ENCODE measurements around the gene FUOM. TPM values are rescaled to one million over a fixed set of nuclear protein-coding genes. Genes with fewer than 3 reads are reported as not detected.
A peak's percentile ranks its signal among the peaks of the same experiment; 100 is the strongest.

The FUOM gene
- total and polyA plus RNA-seq, 2 of the 8 experiments (the other 6 are each of a cell fraction or from before 2014, with no cell fraction given): 22.0 to 30.4 TPM

DNA sequence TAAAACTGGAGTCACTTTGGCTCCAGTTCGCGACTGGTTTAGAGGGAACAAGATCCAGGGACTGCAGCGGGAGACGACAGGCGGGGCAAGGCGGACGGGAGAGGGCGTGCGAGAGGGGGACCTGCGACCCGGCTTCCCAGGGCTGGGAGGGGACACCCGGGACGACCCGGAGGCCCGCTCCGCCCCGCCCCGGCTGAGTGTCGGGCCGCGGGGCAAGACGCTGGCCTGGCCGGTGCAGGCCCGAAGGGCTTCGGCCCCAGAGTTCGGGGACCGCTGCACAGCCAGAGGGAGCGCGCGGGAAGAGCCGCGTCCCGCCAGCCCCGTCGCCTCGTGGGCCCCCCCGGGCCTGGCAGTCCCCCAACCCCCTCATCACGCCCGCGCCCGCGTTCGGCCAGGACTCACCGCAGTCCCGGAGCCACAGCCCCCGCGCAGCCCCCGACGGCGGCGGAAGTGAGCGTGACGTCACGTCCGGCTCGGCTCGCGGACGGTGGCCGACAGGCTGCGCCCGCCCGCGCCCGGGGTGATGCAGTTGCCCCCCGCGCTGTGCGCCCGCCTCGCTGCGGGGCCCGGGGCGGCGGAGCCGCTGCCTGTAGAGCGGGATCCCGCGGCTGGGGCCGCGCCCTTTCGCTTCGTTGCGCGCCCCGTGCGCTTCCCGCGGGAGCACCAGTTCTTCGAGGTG is 49.3 kb downstream of the FUOM start, which contains the start of the genes TUBGCP2 and ZNF511:
TUBGCP2 (minus strand) TSS at position 452 of the 679 bp plus-strand sequence. CDS start 5,931 bp downstream, outside the sequence.
ZNF511 (plus strand) TSS at position 494 of the 679 bp plus-strand sequence; CDS start at position 524, 30 bp downstream.
- Histone ChIP-seq H4K91ac (replicated peaks; ENCODE audit: insufficient read length, low read length) (no peak within 1 kb of the TSS), H4K20me1 (replicated peaks in 1 of 2; ENCODE audit: control insufficient read depth in 1 of 2, insufficient read depth in 2 of 2, low read length in 2 of 2) (peaks cover 5 to 13% of the 10 kb centered on the region in 2 experiments), H3K27ac (ENCODE audit: low read depth, low read length) (peak within 1 kb of the TSS; percentile 88; the same call in 1 of the 2 replicates), H3K23ac (ENCODE audit: insufficient read length) (no peak within 1 kb of the TSS), H3K23me2 (ENCODE audit: low read depth, low read length) (peaks cover 9% of the 10 kb centered on the region; the same call in 1 of the 2 replicates), H3K4me2 (ENCODE audit: insufficient read depth in 1 of 2, low read depth in 2 of 2, low read length in 2 of 2) (peak within 1 kb of the TSS; percentile 85 to 88), H3K79me2 (ENCODE audit: control insufficient read depth in 1 of 2, insufficient read depth in 2 of 2, low read length in 2 of 2) (peaks cover 3 to 35% of the 10 kb centered on the region in 2 experiments; a peak in 3 of 4 replicates), H3K4ac (replicated peaks; ENCODE audit: insufficient read length, low read depth, low read length) (no peak within 1 kb of the TSS), H3K56ac (replicated peaks; ENCODE audit: insufficient read length, low read depth, low read length) (peak within 1 kb of the TSS; percentile 84), H3K36me3 (ENCODE audit: control insufficient read depth in 2 of 4, insufficient read depth in 4 of 4, low read length in 3 of 4) (peaks cover 4 to 22% (median 6%) of the 10 kb centered on the region in 4 experiments; a peak in 7 of 8 replicates), H3K18ac (ENCODE audit: extremely low read depth, low read length) (peak within 1 kb of the TSS; percentile 85), H2BK15ac (ENCODE audit: low read length) (0 out of 2 replicates have a peak within 1 kb of the TSS, but pooled peaks have one; percentile 46), H3K4me1 (replicated peaks in 1 of 4; ENCODE audit: control insufficient read depth in 3 of 4, insufficient read depth in 4 of 4, low read length in 3 of 4) (peaks cover 0 to 6% (median 4%) of the 10 kb centered on the region in 4 experiments; a peak in 4 of 7 replicates), H2AK5ac (ENCODE audit: low read depth, low read length) (no peak within 1 kb of the TSS), H2BK20ac (ENCODE audit: low read length) (no peak within 1 kb of the TSS), H3K14ac (ENCODE audit: insufficient read length) (no peak within 1 kb of the TSS), H3K9ac (replicated peaks in 1 of 4; ENCODE audit: extremely low read depth in 1 of 4, low read depth in 3 of 4, low read length in 3 of 4) (peak within 1 kb of the TSS; percentile 75 to 97 (median 76)), H3K9me3 (ENCODE audit: insufficient read depth in 2 of 2, low read depth in 1 of 2, low read length in 1 of 2) (no peaks in the 10 kb centered on the region), H3K27me3 (replicated peaks in 1 of 4; ENCODE audit: control insufficient read depth in 3 of 4, extremely low read depth in 1 of 4, insufficient read depth in 3 of 4, low read length in 3 of 4) (no peaks in the 10 kb centered on the region), H2BK12ac (ENCODE audit: low read depth, low read length) (no peak within 1 kb of the TSS; the same call in 1 of the 2 replicates), H4K8ac (ENCODE audit: extremely low read depth, insufficient read depth, low read length) (peak within 1 kb of the TSS; percentile 89), H3K4me3 (ENCODE audit: extremely low read depth in 1 of 4, insufficient read depth in 2 of 4, low read depth in 3 of 4, low read length in 4 of 4) (peak within 1 kb of the TSS; percentile 71 to 85 (median 82)), H3K79me1 (ENCODE audit: low read depth, low read length) (peaks cover 23% of the 10 kb centered on the region), H4K5ac (ENCODE audit: insufficient read length, low read depth, low read length) (peak within 1 kb of the TSS; percentile 93), H2BK5ac (ENCODE audit: low read depth, low read length) (peak within 1 kb of the TSS; percentile 84), H2AFZ (ENCODE audit: low read length) (no peak within 1 kb of the TSS), H2BK120ac (replicated peaks; ENCODE audit: low read depth, low read length) (no peak within 1 kb of the TSS)
- peak in 1 of 2 experiments; percentile 95 for DNase-seq (ENCODE audit: low read depth in 1 of 2, low spot score in 2 of 2)
- no peak for FAIRE-seq
- CTCF ChIA-PET (ENCODE audit: partially characterized antibody): interaction anchor here (0.7 to 3.0 kb wide), 18 partner anchors 10 to 246 kb away, joined by 3 to 24 read pairs (median 4); no protein-coding TSS in a partner anchor
- POLR2A ChIA-PET (ENCODE audit: partially characterized antibody): interaction anchor here (1.2 to 1.3 kb wide), 2 partner anchors 10 to 52 kb away, joined by 3 read pairs; no protein-coding TSS in a partner anchor
- 1% methylated on average over 33 of the region's 89 CpGs; no CpG with 5 or more reads in 1 of the 2 experiments for WGBS, 2 experiments (ENCODE audit: extremely low coverage in 1 of 2, insufficient coverage in 1 of 2, insufficient read length in 1 of 2, insufficient replicate concordance in 2 of 2, low coverage in 1 of 2, low lambda C conversion rate in 2 of 2, missing lambda C conversion rate in 1 of 2)
- TF ChIP-seq TCF12 (IDR thresholded peaks at IDR 0.05; ENCODE audit: low read depth, low read length) (no peak), JUND (IDR thresholded peaks at IDR 0.05; ENCODE audit: low read length) (peak; percentile 75; the same call in 1 of the 2 replicates), POLR2AphosphoS5 (IDR thresholded peaks at IDR 0.05; ENCODE audit: low read depth, low read length) (peak; percentile 66; the same call in 1 of the 2 replicates), SUZ12 (IDR thresholded peaks at IDR 0.05; ENCODE audit: low read length) (no peak), EGR1 (IDR thresholded peaks at IDR 0.05; ENCODE audit: borderline replicate concordance, low read depth, low read length) (0 out of 2 replicates have a peak, but pooled peaks have one; percentile 26), ASH2L (IDR thresholded peaks at IDR 0.05; ENCODE audit: low read length) (peak; percentile 48), FOSL1 (IDR thresholded peaks at IDR 0.05; ENCODE audit: insufficient read depth, low read depth, low read length) (no peak), PHF8 (conservative IDR thresholded peaks at IDR 0.05; ENCODE audit: low read depth, low read length) (peak; percentile 94), GABPA (IDR thresholded peaks at IDR 0.05; ENCODE audit: borderline replicate concordance, insufficient read depth, low read length) (peak; percentile 89), RBBP5 (IDR thresholded peaks at IDR 0.05; ENCODE audit: borderline replicate concordance, low read depth, low read length) (peak; percentile 80), SP4 (IDR thresholded peaks at IDR 0.05; ENCODE audit: low read length) (no peak), TAF7 (optimal IDR thresholded peaks at IDR 0.05; ENCODE audit: borderline replicate concordance, low read depth, low read length) (peak; percentile 51)
